Mesendoderm (in vitro differentiated cells): ENCODE measurements around the gene SERP2.

Experiments used
- DNase-seq: peaks from one replicate; pipeline ENCODE4 v3.0.0; 2013
- H2AK5ac ChIP-seq: 2 replicates; pipeline ENCODE4 v1.6.1; 2013; ENCODE audit warnings: low read length, inconsistent platforms
- H2BK120ac ChIP-seq: 2 replicates; pipeline ENCODE4 v1.6.1; 2013; ENCODE audit warnings: low read depth, mild to moderate bottlenecking, low read length, moderate library complexity, mixed read lengths
- H2BK15ac ChIP-seq: replicated peaks from 2 replicates; pipeline ENCODE4 v1.6.1; 2013; ENCODE audit warnings: low read depth, mild to moderate bottlenecking, moderate library complexity
- H2BK5ac ChIP-seq: 2 replicates; pipeline ENCODE4 v1.6.1; 2013; ENCODE audit warnings: low read length, inconsistent platforms
- H3K18ac ChIP-seq: 2 replicates; pipeline ENCODE4 v1.6.1; 2013; ENCODE audit warnings: mild to moderate bottlenecking, low read length, mixed read lengths
- H3K23ac ChIP-seq: one replicate; pipeline ENCODE4 v1.6.1; 2013; ENCODE audit warnings: low read length
- H3K27ac ChIP-seq: 2 replicates; pipeline ENCODE4 v1.5.1; 2013; ENCODE audit warnings: low read depth, mild to moderate bottlenecking, inconsistent platforms, low read length, moderate library complexity
- H3K27me3 ChIP-seq: 2 replicates; pipeline ENCODE4 v1.6.1; 2013; ENCODE audit warnings: low read length, control low read depth, mild to moderate bottlenecking, inconsistent platforms; ENCODE audit not compliant: insufficient read depth, poor library complexity
- H3K36me3 ChIP-seq: 2 replicates; pipeline ENCODE4 v1.6.1; 2013; ENCODE audit warnings: low read length, inconsistent platforms; ENCODE audit not compliant: control insufficient read depth, insufficient read depth
- H3K4ac ChIP-seq: one replicate; pipeline ENCODE4 v1.6.1; 2013; ENCODE audit warnings: low read depth, mild to moderate bottlenecking, low read length, moderate library complexity
- H3K4me1 ChIP-seq: 2 replicates; pipeline ENCODE4 v1.6.1; 2013; ENCODE audit warnings: low read depth, low read length, inconsistent platforms; ENCODE audit not compliant: control insufficient read depth
- H3K4me2 ChIP-seq: 2 replicates; pipeline ENCODE4 v1.6.1; 2013; ENCODE audit warnings: low read length
- H3K4me3 ChIP-seq: 2 replicates; pipeline ENCODE4 v1.5.1; 2013; ENCODE audit warnings: mild to moderate bottlenecking, low read length
- H3K56ac ChIP-seq: one replicate; pipeline ENCODE4 v1.6.1; 2013; ENCODE audit warnings: low read length
- H3K79me1 ChIP-seq: 2 replicates; pipeline ENCODE4 v1.6.1; 2013; ENCODE audit warnings: low read length, inconsistent platforms
- H3K79me2 ChIP-seq: 2 replicates; pipeline ENCODE4 v1.6.1; 2013; ENCODE audit warnings: mild to moderate bottlenecking, low read length; ENCODE audit not compliant: control insufficient read depth, insufficient read depth
- H3K9ac ChIP-seq: 2 replicates; pipeline ENCODE4 v1.6.1; 2013; ENCODE audit warnings: low read length, inconsistent platforms
- H4K5ac ChIP-seq: one replicate; pipeline ENCODE4 v1.6.1; 2013; ENCODE audit warnings: low read length
- H4K8ac ChIP-seq: one replicate; pipeline ENCODE4 v1.6.1; 2013; ENCODE audit warnings: low read depth, mild to moderate bottlenecking, control low read depth, low read length, moderate library complexity
- WGBS: extraction: QIAGEN DNeasy Blood & Tissue Kit; methylation state at CpG from one replicate; pipeline ENCODE4 v1.1.7; 2013; ENCODE audit warnings: low lambda C conversion rate, missing lambda C conversion rate; ENCODE audit not compliant: insufficient coverage; ENCODE audit errors: extremely low coverage; 5-methylcytosine and 5-hydroxymethylcytosine counted together

Gene SERP2

DNA sequence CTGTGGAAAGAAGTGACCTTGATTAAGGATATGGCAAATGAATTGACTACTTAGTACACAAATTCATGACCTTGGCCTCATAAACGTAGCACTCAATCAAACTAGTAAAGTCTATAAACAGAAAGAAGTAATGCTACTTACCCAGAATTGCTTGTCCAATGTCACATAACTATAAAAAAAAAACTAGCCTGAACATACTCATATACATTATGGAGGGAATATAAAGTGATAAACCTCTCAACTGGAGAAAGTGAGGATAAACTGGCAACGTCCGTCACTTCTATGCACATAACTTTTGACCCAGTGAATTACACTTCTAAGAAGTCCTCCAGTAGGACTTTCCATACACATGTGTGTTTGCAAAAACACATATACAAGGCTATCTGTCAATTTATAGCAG, 7.7 kb upstream of the SERP2 start:
- H3K79me1 ChIP-seq = no peaks in the 10 kb centered on the region
- H3K4me2 ChIP-seq = no peak overlapping the region
- H3K56ac ChIP-seq = no peak overlapping the region
- no peak overlapping the region for H3K27ac ChIP-seq
- H2BK120ac ChIP-seq = no peak overlapping the region
- H2BK5ac ChIP-seq = no peak overlapping the region
- H2BK15ac ChIP-seq = no peak overlapping the region
- H3K9ac ChIP-seq = no peak overlapping the region
- DNase-seq = no peak
- no peaks in the 10 kb centered on the region for H3K36me3 ChIP-seq
- H3K18ac ChIP-seq = no peak overlapping the region
- H3K23ac ChIP-seq = no peak overlapping the region
- no peak overlapping the region for H3K4me3 ChIP-seq
- no peak overlapping the region for H4K5ac ChIP-seq
- H4K8ac ChIP-seq = no peak overlapping the region
- no peak overlapping the region for H2AK5ac ChIP-seq
- no peak overlapping the region for H3K4ac ChIP-seq
- H3K4me1 ChIP-seq = peaks cover 8% of the 10 kb centered on the region
- H3K79me2 ChIP-seq = no peaks in the 10 kb centered on the region
- no peaks in the 10 kb centered on the region for H3K27me3 ChIP-seq
- no CpG with 5 or more reads among the region's 3 CpGs for WGBS

DNA sequence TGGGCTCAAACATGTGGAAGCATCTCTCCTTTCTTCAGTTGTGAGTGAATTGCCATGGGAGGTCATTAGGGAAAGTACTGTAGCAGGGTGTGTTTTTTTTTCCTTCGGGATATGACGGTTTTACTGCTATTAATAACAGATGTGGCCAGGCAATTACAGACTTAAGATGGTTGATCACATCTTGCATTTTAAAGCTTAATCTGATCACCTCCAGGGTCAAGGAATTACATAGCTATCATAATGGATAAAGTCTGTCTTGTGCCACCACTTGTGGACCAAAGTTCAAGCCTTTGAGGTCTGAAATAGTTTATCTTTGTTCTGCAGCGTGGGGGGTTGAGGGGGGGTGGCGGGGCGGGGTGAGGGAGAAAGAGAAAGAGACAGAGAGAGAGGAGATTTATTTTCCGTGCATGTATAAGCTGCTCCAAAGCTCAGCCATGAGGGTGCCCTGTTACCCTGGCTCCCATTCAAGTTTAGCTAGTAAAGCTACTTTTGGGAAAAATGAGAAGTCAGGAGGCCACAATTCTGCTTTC, 5.5 kb upstream of the SERP2 start:
- Histone ChIP-seq H4K5ac (no peak overlapping the region), H2BK5ac (no peak overlapping the region), H3K27me3 (no peaks in the 10 kb centered on the region), H3K9ac (no peak overlapping the region), H3K4me2 (no peak overlapping the region), H3K18ac (no peak overlapping the region), H4K8ac (no peak overlapping the region), H3K23ac (no peak overlapping the region), H2BK15ac (no peak overlapping the region), H3K36me3 (no peaks in the 10 kb centered on the region), H2AK5ac (no peak overlapping the region), H3K4me3 (no peak overlapping the region), H3K4ac (no peak overlapping the region), H3K56ac (no peak overlapping the region), H3K79me2 (no peaks in the 10 kb centered on the region), H3K27ac (no peak overlapping the region), H3K4me1 (peaks cover 8% of the 10 kb centered on the region), H3K79me1 (no peaks in the 10 kb centered on the region), H2BK120ac (no peak overlapping the region)
- no peak for DNase-seq
- no CpG with 5 or more reads among the region's 6 CpGs for WGBS

DNA sequence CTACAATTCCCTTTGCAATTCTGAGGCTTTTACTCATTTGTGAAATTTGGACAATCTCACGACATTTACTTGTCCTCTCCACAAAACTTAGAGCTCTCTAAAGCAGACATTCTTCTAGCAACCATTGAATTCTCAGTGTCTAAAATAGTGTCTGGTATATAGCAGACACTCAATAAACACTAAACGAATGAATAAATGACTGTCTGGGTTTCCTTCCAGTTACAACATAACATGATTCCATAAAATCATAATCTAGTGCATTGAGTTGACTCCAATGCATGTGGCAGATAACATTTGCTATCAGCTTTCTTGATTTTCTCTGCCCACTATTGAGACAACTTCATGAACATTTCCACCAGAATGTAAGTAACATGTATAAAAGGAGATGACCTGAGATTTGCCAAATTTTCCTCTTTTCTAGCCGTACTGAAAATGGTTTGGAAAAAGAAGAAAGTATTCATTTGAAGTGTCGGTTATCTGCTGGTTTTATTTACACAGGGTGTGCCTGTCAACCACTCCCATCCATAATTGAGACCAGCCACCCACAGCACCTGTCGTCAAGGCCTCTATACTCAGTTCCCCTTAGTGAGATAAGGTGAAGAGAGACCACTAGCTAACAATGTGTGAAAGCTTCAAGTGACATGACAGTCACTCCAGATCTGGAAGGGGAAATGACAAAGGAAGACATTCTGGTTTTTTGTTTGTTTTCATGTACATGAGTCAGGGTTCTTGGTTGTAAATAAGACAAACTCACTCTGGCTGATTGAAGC, 4.8 kb upstream of the SERP2 start:
- no peak overlapping the region for H4K5ac ChIP-seq
- no peak overlapping the region for H2BK5ac ChIP-seq
- no peak overlapping the region for H3K4me3 ChIP-seq
- H2AK5ac ChIP-seq = no peak overlapping the region
- no peak overlapping the region for H3K27ac ChIP-seq
- H3K79me1 ChIP-seq = no peaks in the 10 kb centered on the region
- H3K36me3 ChIP-seq = no peaks in the 10 kb centered on the region
- no peak overlapping the region for H3K23ac ChIP-seq
- no peak overlapping the region for H3K56ac ChIP-seq
- no peak overlapping the region for H4K8ac ChIP-seq
- DNase-seq = no peak
- no peak overlapping the region for H3K4me2 ChIP-seq
- H3K18ac ChIP-seq = no peak overlapping the region
- H2BK120ac ChIP-seq = no peak overlapping the region
- no peak overlapping the region for H3K9ac ChIP-seq
- no peak overlapping the region for H3K4ac ChIP-seq
- H3K4me1 ChIP-seq = peaks cover 8% of the 10 kb centered on the region
- no CpG with 5 or more reads among the region's 5 CpGs for WGBS
- H3K27me3 ChIP-seq = no peaks in the 10 kb centered on the region
- H2BK15ac ChIP-seq = no peak overlapping the region
- no peaks in the 10 kb centered on the region for H3K79me2 ChIP-seq

DNA sequence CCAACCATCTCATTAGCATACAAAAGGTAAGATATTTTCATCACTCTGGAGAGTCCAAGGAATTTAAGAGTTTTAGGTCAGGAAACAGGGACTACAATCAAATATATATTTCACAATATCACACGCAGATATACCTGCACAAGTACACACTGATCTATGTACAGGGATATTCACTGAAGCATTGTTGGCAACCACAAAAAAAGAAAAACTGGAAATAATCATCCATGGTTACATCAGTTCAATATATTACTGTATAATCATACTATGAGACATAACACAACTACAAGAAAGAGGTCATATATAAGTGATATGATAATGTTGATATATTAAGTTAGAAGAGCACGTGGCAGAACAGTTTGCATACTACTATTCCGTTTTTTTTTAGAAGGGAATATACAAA, 2.2 kb upstream of the SERP2 start:
- H2AK5ac ChIP-seq = no peak overlapping the region
- no peak overlapping the region for H3K9ac ChIP-seq
- no peaks in the 10 kb centered on the region for H3K79me1 ChIP-seq
- no peak overlapping the region for H3K56ac ChIP-seq
- H3K79me2 ChIP-seq = no peaks in the 10 kb centered on the region
- H4K8ac ChIP-seq = no peak overlapping the region
- no peak overlapping the region for H3K4me2 ChIP-seq
- no peak overlapping the region for H3K23ac ChIP-seq
- H3K27me3 ChIP-seq = no peaks in the 10 kb centered on the region
- no peaks in the 10 kb centered on the region for H3K36me3 ChIP-seq
- no peak overlapping the region for H3K27ac ChIP-seq
- no peak overlapping the region for H3K4ac ChIP-seq
- H2BK120ac ChIP-seq = no peak overlapping the region
- H4K5ac ChIP-seq = no peak overlapping the region
- no peak overlapping the region for H3K18ac ChIP-seq
- no CpG with 5 or more reads among the region's 3 CpGs for WGBS
- no peaks in the 10 kb centered on the region for H3K4me1 ChIP-seq
- no peak overlapping the region for H2BK5ac ChIP-seq
- H2BK15ac ChIP-seq = no peak overlapping the region
- no peak for DNase-seq
- H3K4me3 ChIP-seq = no peak overlapping the region

DNA sequence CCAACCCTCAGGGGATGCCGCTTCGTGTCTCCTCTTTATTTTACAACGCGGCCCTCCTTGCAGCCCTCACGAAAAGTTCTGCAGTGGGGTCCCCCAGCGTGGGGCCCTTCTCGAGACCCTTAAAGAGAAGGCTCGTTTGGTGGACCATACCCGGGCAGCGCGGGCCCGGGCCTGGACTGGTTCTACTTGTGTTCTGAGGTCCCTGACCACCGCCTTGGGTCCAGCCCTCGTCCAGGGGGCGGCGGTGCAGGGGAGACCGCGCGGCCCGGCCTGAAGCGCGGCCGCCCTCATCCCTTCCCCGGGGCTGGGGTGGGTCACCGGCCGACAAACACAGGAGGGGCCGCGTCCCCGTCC, 400 bp upstream of the SERP2 start:
- no peak overlapping the region for H2BK15ac ChIP-seq
- no peak overlapping the region for H3K23ac ChIP-seq
- DNase-seq = no peak
- H3K18ac ChIP-seq = peak overlapping the region; percentile 43
- H3K79me1 ChIP-seq = no peaks in the 10 kb centered on the region
- H3K36me3 ChIP-seq = no peaks in the 10 kb centered on the region
- H3K4me2 ChIP-seq = peak overlapping the region; percentile 75
- no peak overlapping the region for H2BK5ac ChIP-seq
- H3K56ac ChIP-seq = peak overlapping the region; percentile 74
- H4K8ac ChIP-seq = no peak overlapping the region
- no peaks in the 10 kb centered on the region for H3K4me1 ChIP-seq
- no peak overlapping the region for H3K27ac ChIP-seq
- H3K4me3 ChIP-seq = peak overlapping the region; percentile 32
- WGBS = no CpG with 5 or more reads among the region's 29 CpGs
- no peak overlapping the region for H2AK5ac ChIP-seq
- no peak overlapping the region for H3K4ac ChIP-seq
- peak overlapping the region; percentile 66 for H3K9ac ChIP-seq
- no peak overlapping the region for H4K5ac ChIP-seq
- no peaks in the 10 kb centered on the region for H3K79me2 ChIP-seq
- no peak overlapping the region for H2BK120ac ChIP-seq
- no peaks in the 10 kb centered on the region for H3K27me3 ChIP-seq

DNA sequence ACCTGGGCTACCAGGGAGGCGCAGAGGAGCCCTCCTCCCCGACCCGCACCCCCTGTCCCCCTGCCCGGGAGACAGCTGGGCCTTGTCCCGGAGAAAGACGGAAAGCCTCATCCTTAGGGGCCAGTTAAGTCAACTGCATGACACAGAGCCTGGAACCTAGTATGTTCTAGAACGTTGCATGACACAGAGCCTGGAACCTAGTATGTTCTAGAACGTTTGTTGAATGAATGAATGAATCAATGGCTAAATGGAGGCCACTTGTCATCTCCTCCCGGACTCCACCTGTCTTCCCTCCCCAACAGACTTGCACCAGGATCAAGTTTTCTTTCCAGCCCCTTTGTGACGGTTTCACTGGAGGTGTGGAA, 706 bp downstream of the SERP2 start:
- H2AK5ac ChIP-seq = no peak overlapping the region
- H3K27me3 ChIP-seq = no peaks in the 10 kb centered on the region
- DNase-seq = no peak
- H3K9ac ChIP-seq = peak overlapping the region; percentile 30
- no peak overlapping the region for H4K5ac ChIP-seq
- H2BK5ac ChIP-seq = no peak overlapping the region
- no peaks in the 10 kb centered on the region for H3K79me2 ChIP-seq
- no peak overlapping the region for H3K4me3 ChIP-seq
- no peak overlapping the region for H3K23ac ChIP-seq
- no CpG with 5 or more reads among the region's 10 CpGs for WGBS
- no peak overlapping the region for H3K18ac ChIP-seq
- H3K4ac ChIP-seq = no peak overlapping the region
- no peak overlapping the region for H3K27ac ChIP-seq
- H2BK120ac ChIP-seq = no peak overlapping the region
- no peak overlapping the region for H2BK15ac ChIP-seq
- peak overlapping the region; percentile 23 for H3K4me2 ChIP-seq
- H3K36me3 ChIP-seq = no peaks in the 10 kb centered on the region
- peaks cover 1% of the 10 kb centered on the region for H3K4me1 ChIP-seq
- H4K8ac ChIP-seq = no peak overlapping the region
- no peaks in the 10 kb centered on the region for H3K79me1 ChIP-seq
- H3K56ac ChIP-seq = peak overlapping the region; percentile 30
